ENCODE data around the gene LIPE.

- TF ChIP-seq POLR2A (IDR thresholded peaks at IDR 0.05) (no peak), POLR2AphosphoS5 (IDR thresholded peaks at IDR 0.05) (no peak)
Measured at GRCh38 chr19:42466521-42467182, 39.5 kb upstream of the LIPE start.
